ENCODE results near the gene IQCE. TPM values are rescaled to one million over a fixed set of nuclear protein-coding genes. Genes with fewer than 3 reads are reported as not detected.

Gene IQCE
- total and polyA plus RNA-seq, 10 of the 15 experiments (the other 5 are each of a cell fraction or from before 2014, with no cell fraction given): 0.37 to 8.1 (median 3.7) TPM

- Histone ChIP-seq H2AFZ (ENCODE audit: control insufficient read depth, low read depth, low read length) (no peak overlapping the region), H3K4me1 (ENCODE audit: control insufficient read depth, insufficient read depth, low read length) (peaks cover 10% of the 10 kb centered on the region), H3K36me3 (ENCODE audit: control insufficient read depth in 2 of 2, insufficient read depth in 2 of 2, low read length in 1 of 2) (no peaks in the 10 kb centered on the region), H4K20me1 (ENCODE audit: control insufficient read depth, insufficient read depth) (no peaks in the 10 kb centered on the region), H3K27ac (ENCODE audit: control insufficient read depth, insufficient read depth) (no peak overlapping the region), H3K4me2 (ENCODE audit: control insufficient read depth, insufficient read depth) (no peak overlapping the region), H3K4me3 (no peak overlapping the region), H3K79me2 (ENCODE audit: control insufficient read depth, insufficient read depth, low read length) (no peaks in the 10 kb centered on the region), H3K9me3 (replicated peaks; ENCODE audit: control insufficient read depth, insufficient read depth, low read length) (no peaks in the 10 kb centered on the region), H3K27me3 (replicated peaks in 1 of 2; ENCODE audit: control insufficient read depth in 2 of 2, insufficient read depth in 2 of 2, low read length in 1 of 2) (no peaks in the 10 kb centered on the region), H3K9ac (ENCODE audit: control insufficient read depth, insufficient read depth, low read length) (no peak overlapping the region)
- ChIA-PET RAD21 (ENCODE audit: unreplicated experiment) (no interaction called here), POLR2A (interaction anchor here (0.6 kb wide), 1 partner anchor 68 kb away, joined by 3 read pairs; no protein-coding TSS in a partner anchor), SMC1A (ENCODE audit: uncharacterized antibody, unreplicated experiment) (interaction anchor here (1.2 kb wide), 1 partner anchor 45 kb away, joined by 3 read pairs; no protein-coding TSS in a partner anchor), CTCF (interaction anchor here (1.4 to 1.8 kb wide), 2 partner anchors 44 to 143 kb away, joined by 4 to 6 read pairs; no protein-coding TSS in a partner anchor)
- ATAC-seq: no peak
- no TSS peak for BruUV-seq (replicated peaks)
- no peak for FAIRE-seq
- TF ChIP-seq SIX5 (IDR thresholded peaks at IDR 0.05; ENCODE audit: low read depth, low read length, severe bottlenecking) (no peak), TCF7 (IDR thresholded peaks at IDR 0.05; ENCODE audit: borderline replicate concordance) (no peak), CBX3 (IDR thresholded peaks at IDR 0.05; ENCODE audit: borderline replicate concordance, low read depth) (no peak), EGR1 (IDR thresholded peaks at IDR 0.05; ENCODE audit: borderline replicate concordance in 1 of 2, low read depth in 2 of 2, low read length in 2 of 2) (no peak), NR2C2 (IDR thresholded peaks at IDR 0.05; ENCODE audit: borderline replicate concordance, control insufficient read depth, insufficient read length, low read depth) (no peak), IRF4 (IDR thresholded peaks at IDR 0.05; ENCODE audit: low read depth, low read length) (no peak)
- no peak for DNase-seq (ENCODE audit: low read depth, low spot score)
- 70% methylated on average over 10 of the region's 10 CpGs for WGBS (ENCODE audit: insufficient coverage, insufficient replicate concordance, low lambda C conversion rate, missing lambda C conversion rate)
- in situ Hi-C loops (cut with MboI) (no loop called here), intact Hi-C loops (cut with micrococcal nuclease; ENCODE audit: unreplicated experiment) (no loop called here)
These were observed 53.1 kb downstream of the IQCE start for GRCh38 chr7:2611922-2612321.

- in situ Hi-C loops (cut with MboI) (no loop called here), intact Hi-C loops (cut with micrococcal nuclease; ENCODE audit: unreplicated experiment) (no loop called here)
- CTCF ChIA-PET: interaction anchor here (1.4 to 1.8 kb wide), 2 partner anchors 45 to 144 kb away, joined by 4 to 6 read pairs; no protein-coding TSS in a partner anchor
- peak; percentile 42 for ATAC-seq
- Histone ChIP-seq H3K27ac (ENCODE audit: control insufficient read depth, insufficient read depth) (no peak overlapping the region), H3K4me3 (no peak overlapping the region), H2AFZ (ENCODE audit: control insufficient read depth, low read depth, low read length) (no peak overlapping the region), H3K4me1 (ENCODE audit: control insufficient read depth, insufficient read depth, low read length) (peaks cover 10% of the 10 kb centered on the region), H3K36me3 (ENCODE audit: control insufficient read depth in 2 of 2, insufficient read depth in 2 of 2, low read length in 1 of 2) (no peaks in the 10 kb centered on the region), H3K9me3 (replicated peaks; ENCODE audit: control insufficient read depth, insufficient read depth, low read length) (no peaks in the 10 kb centered on the region), H3K4me2 (ENCODE audit: control insufficient read depth, insufficient read depth) (no peak overlapping the region), H3K9ac (ENCODE audit: control insufficient read depth, insufficient read depth, low read length) (no peak overlapping the region), H4K20me1 (ENCODE audit: control insufficient read depth, insufficient read depth) (no peaks in the 10 kb centered on the region), H3K27me3 (replicated peaks in 1 of 2; ENCODE audit: control insufficient read depth in 2 of 2, insufficient read depth in 2 of 2, low read length in 1 of 2) (no peaks in the 10 kb centered on the region), H3K79me2 (ENCODE audit: control insufficient read depth, insufficient read depth, low read length) (no peaks in the 10 kb centered on the region)
- RAD21 ChIA-PET (ENCODE audit: unreplicated experiment): no interaction called here
- BruUV-seq (replicated peaks): no TSS peak
- POLR2A ChIA-PET: no interaction called here
- FAIRE-seq: no peak
- WGBS (ENCODE audit: insufficient coverage, insufficient replicate concordance, low lambda C conversion rate, missing lambda C conversion rate): 76% methylated on average over 12 of the region's 15 CpGs
- no peak for DNase-seq (ENCODE audit: low read depth, low spot score)
- SMC1A ChIA-PET (ENCODE audit: uncharacterized antibody, unreplicated experiment): interaction anchor here (1.2 kb wide), 1 partner anchor 46 kb away, joined by 3 read pairs; no protein-coding TSS in a partner anchor
- TF ChIP-seq JUNB (IDR thresholded peaks at IDR 0.05) (no peak), MLLT1 (IDR thresholded peaks at IDR 0.05) (no peak), ZNF622 (IDR thresholded peaks at IDR 0.05) (no peak), KAT2A (conservative IDR thresholded peaks at IDR 0.05; ENCODE audit: control insufficient read depth, low read depth, low read length) (no peak), BHLHE40 (IDR thresholded peaks at IDR 0.05; ENCODE audit: borderline replicate concordance in 1 of 2, low read depth in 2 of 2, low read length in 1 of 2) (no peak), ETV6 (conservative IDR thresholded peaks at IDR 0.05 in 1 of 2, IDR thresholded peaks at IDR 0.05 in 1 of 2; ENCODE audit: borderline replicate concordance in 1 of 2, low read depth in 1 of 2) (no peak), SUZ12 (IDR thresholded peaks at IDR 0.05; ENCODE audit: unreplicated experiment) (no peak), SMARCA5 (IDR thresholded peaks at IDR 0.05) (no peak), MAX (IDR thresholded peaks at IDR 0.05; ENCODE audit: low read depth, low read length) (no peak)
These were observed 53.8 kb downstream of the IQCE start for GRCh38 chr7:2612445-2613097.
